GDM1 (cell line): ENCODE measurements around the gene SDK1.
"Not testable (repeated sequence)": the region's sequence is repeated elsewhere in the genome, so short reads cannot be mapped to it uniquely, and the experiment has no call there.

Experiments used
- DNase-seq: peaks from one replicate; lab custom pipeline; 2025; lab: John Stamatoyannopoulos, UW

SDK1 gene

DNA sequence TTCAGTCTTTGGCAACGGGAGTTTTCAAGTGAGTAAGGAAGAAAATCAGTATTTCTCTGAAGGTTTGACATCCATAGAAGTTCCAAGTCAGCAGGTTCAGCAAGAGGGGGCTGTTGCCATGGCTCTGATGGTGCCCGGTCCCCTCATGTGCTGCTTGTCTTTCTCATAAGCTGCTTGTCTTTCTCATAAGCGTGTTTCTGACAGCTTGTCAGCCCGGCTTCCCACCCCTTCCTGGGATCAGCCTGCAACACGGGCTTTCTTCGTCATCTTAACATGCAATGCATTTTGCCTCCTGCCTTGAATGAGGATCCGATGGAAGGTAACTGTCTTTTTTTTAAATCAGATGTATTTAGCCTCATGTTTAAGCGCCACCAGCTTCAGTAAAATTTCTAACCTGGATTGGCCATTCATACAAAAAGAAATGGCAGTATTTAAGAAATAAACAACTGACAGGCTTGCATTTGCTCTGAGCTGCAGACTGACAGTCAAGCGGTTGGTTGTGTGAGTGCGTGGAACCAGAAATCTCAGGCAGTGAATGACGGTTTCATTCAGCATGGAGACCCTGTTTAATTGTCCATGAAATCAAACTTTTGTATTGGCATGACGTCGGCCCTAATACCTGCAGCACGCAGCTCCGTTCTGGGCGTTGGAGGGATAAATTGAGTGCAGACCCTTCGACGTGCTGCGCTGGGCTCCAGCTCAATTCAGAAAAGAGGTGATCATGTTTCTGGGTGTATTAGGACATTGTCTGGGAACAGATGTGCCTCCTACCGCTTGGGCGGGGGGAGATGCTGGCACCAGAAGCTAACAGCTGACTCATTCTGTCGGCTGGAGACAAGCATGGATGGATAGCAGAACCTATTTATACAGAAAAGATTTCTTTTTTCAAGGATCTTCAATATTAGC, 926.3 kb downstream of the SDK1 start:
- no peak for DNase-seq

DNA sequence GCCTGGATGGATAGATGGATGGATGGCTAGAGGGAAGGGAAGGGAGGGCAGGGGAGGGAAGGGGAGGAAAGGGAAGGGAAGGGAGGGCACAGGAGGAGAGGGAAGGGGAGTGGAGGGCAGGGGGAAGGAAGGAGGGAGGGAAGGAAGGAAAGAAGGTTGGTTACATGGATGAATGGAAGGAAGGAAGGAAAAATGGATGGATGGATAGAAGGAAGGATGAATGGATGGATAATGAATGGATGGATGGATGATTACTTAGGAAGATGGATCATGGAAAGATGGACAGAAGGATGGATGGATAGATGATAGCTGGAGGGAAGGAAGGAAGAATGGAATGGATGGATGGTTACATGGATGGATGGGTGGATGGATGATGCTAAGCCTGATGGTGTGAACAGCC, 929.3 kb downstream of the SDK1 start:
- DNase-seq, result no peak

DNA sequence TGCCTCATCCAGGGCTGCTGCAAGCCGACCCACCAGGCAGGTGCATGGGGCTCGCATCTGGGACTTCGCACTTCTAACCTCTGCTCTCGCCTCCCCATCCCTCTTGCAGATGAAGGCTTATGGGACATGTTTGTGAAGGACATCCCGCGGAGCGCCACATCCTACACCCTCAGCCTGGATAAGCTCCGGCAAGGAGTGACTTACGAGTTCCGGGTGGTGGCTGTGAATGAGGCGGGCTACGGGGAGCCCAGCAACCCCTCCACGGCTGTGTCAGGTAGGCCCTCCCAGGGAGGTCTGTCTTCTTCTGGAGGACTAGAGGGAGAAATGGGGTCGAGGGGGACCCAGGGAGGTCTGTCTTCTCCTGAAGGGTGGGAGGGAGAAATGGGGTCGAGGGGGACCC, 932.1 kb downstream of the SDK1 start:
- DNase-seq, result no peak

DNA sequence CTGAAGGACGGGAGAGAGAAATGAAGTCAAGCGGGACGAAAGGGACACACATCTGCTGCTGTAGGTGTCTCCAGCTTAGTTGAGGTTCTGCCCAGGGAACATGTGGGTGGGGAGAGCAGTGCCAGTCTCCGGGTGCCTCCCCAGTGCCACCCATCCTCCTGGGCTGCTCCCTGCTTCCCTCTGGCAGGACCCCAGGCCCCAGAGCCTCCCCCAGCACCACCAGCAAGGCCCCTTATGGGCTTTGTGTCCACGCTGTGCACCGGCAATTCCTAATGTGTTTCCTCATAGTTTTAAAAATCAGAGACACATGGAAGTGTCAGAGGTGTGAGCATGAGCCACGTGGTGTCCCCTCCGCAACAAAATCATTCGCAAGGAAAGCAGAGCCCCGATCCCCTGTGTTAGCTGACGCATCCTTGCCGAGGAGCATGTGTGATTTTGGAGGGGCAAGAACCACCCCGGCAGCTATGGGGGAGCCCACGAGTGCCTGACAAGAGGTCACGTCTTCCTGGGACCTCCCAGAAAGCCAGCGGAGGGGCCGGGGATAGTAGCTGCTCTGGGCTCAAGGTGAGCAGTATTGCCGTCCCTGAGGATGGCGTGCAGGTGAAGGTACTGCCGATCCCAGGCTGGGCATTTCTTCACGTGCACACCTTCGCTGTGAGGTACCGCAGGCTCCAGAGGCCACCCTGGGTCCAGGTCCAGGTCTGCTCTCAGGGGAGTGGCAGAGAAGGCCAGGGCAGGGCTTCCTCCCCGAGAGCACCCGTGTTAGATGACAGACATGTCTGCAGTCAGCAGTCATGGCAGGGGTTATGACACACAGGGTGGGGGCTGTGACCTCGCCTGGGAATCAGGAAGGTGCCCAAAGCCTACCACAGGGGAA, 932.8 kb downstream of the SDK1 start:
- no peak for DNase-seq

DNA sequence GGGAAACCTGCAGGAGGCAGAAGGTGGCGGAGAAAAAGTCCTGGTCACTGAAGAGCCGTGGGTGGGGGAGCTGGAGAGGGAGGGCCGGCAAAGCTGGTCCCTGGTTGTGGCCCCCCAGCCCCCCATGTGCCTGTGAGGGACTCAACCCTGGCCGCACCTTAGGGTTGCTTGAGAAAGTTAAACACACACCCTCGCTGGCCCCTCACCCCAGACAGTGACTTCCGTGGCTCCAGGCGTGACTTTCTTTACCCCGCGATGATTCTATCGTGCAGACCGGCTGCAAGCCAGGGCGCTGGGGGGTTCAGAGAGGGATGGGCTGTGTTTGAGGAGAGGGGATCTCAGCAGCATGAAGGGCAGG, 933.4 kb downstream of the SDK1 start:
- DNase-seq, result no peak

DNA sequence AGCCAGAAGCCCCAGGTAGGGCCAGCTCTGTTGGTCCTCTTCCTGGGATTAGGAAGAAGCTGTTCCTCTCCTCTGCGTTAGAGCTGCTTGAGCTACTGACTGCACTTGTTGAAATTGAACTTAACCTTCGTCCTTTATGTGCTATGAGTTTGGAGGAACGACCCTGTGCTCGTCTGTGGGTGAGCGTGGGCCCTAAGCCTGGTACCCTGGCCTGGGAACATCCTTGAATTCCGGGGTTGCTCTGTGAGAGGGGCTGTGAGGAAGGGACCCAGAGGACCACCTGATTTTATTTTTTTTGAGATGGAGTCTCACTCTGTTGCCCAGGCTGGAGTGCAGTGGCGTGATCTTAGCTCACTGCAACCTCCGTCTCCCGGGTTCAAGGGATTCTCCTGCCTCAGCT, 933.8 kb downstream of the SDK1 start:
- no peak for DNase-seq

DNA sequence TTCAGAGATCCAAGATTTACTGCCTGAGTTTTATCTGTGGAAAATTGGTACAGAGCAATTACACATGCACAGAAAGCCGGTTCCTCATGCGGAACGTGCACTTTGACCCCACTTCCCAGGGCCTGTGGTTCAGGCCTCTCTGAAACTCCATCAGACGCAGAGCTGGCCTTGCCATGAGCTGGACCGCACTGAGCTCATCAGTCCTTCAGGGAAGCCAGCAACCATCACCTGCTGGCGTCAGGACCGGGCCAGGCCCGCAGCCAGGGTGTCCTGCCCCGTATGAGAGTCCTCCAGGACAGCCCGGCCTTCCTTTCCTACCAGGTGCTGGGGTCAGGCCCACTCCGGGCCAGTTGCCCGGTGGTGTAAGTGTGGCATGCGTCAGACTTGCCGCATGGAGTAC, 934.5 kb downstream of the SDK1 start:
- DNase-seq, result no peak

DNA sequence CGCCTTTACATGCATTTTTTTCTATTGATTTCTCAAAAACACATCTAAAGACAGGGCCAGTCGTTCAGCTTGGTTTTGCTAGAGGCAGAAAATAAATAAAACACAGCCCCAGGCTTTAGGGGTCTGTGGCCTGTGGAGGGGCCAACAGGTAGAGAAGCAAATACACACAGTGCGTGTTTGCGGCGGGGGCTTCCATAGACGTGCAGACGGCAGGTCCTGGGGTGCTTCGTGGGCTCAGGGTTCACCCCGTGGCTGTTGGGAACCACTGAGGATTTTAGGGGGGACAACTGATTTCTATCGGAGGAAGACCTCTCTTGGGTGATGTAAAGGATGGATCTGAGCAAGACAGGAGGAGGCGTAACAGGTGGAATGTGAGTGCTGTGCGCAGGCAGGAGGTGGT, 935.3 kb downstream of the SDK1 start:
- no peak for DNase-seq

DNA sequence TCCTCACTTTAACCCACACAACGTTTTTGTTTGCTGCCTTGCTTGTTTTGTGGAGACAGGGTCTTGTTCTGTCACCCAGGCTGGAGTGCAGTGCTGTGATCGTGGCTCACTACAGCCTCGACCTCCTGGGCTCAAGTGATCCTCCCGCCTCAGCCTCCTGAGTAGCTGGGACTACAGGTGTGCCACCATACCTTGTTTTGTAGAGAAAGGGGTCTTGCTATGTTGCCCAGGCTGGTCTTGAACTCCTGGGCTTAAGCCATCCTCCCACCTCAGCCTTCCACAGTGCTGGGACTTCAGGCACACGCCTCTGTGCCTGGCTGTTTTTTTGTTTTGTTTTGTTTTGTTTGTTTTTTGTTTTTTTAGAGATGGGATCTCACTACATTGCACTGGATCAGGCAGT, 935.8 kb downstream of the SDK1 start:
- DNase-seq, result not testable (repeated sequence)

DNA sequence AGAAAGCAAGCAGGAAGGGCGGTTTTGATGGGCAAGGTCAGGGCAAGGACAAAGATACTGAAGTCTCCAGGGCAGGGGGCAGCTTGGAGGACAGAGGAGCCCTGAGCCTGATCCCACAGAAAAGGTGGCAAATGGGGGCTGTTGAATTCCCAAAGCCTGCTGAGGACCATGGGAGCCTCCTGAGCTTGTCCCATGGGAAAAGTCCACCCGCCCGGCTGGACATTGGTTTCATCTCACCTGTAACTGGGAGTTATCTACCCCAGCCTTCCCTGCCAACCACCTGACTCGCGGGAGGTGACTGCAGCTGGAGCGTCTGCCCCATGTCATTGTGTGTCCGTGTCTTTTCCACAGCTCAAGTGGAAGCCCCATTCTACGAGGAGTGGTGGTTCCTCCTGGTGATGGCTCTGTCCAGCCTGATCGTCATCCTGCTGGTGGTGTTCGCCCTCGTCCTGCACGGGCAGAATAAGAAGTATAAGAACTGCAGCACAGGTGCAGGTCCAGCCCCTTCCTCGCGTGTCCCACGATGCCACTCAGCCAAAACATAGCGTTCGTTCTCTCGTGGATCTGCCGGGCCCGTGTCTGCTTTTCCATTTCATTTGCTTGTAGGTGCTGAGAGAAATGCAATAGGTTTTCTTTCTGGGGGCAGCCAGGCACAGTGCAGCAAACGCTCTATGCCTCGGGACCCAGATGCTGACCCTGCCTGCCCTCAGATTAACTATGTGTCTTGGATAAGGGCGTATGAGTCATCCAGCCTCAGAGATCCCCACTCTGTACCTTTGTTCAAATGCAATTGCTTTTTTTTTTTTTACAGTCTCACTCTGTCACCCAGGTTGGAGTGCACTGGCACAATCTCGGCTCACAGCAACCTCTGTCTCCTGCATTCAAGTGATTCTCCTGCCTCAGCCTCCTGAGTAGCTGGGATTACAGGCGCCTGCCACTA, 936.5 kb downstream of the SDK1 start:
- no peak for DNase-seq

DNA sequence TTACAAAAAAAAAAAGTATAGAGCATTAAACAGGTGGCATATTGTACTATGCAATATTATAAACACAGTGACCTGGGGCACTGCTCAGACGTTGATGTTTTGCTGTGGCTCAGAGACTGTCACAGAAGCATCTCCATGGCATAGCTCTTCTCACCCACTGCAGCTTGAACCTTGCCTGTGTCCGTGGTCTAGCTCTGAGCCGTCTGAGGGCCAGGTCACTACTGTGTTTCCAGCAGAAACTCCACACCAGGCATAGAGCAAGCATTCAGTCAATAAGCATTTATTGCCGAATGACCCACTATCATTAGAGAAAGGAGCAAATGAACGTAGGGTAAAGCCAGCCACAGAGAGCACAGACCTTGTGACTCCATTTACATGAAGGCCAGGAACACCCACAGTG, 937.8 kb downstream of the SDK1 start:
- DNase-seq, result no peak

DNA sequence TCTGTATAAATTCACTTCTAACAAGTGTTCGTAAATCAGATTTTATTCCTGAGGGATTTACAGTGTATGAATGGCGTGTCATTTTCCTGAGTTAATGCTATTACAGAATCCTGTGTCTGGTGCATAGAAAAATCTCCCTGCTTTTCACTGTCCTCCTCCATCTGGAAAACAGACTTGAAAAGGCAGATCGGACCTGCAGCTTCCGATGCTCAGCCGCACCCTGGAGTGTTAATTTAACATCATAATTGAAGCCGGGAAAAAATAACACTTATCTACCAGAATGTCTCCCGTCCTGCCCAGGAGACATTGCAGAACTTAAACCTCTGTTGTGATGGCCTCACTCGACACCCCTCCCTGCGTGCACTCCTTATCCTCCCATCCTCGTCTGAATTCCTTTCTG, 939.0 kb downstream of the SDK1 start:
- DNase-seq, result no peak

DNA sequence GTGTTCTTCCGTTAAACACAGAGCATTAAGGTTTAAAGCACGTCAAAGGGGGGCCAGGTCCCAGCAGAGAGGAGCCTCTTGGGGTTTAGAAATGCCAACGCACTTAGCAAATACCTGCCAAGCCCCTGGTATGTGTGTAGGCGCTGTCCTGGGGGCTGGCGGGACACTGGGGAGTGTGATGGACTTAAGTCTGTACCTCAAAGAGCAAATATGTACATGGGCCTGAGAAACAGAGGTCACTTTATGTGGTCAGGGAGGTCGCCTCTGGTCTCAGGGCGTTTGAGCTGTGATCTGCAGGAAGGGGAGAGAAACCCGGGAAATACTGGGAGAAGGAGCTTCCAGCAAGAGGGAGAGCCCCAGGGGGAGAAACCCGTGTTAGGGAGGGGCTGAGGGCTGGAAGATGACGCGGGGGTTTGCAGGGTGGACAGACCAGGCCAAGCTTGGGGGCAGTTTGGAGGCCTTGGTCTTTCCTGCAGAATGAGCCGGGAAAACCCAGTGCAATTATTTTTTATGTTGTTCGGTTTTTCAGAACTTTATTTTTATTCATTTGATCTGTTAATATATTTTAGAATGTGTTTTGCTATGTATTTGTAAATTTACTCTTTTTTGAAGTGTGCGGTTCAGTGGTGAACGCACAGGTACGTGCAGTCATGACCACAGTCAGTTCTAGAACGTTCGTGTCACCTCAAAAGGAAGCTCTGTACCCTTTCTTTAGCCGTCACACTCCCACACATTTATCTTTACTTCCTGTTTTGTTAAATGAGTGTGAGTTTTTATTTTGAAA, 939.7 kb downstream of the SDK1 start:
- no peak for DNase-seq

DNA sequence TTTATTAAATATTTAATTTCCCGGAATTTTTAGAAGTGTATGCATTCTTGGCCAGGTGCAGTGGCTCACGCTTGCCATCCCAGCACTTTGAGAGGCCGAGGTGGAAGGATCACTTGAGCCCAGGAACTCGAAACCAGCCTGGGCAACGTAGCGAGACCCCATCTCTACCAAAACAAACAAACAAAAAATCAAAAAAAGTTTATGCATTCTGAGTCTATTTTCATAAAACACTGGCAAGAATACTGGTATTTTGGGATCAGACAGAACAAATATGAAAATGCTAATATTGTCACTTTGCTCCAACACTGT, 940.2 kb downstream of the SDK1 start:
- DNase-seq, result no peak

DNA sequence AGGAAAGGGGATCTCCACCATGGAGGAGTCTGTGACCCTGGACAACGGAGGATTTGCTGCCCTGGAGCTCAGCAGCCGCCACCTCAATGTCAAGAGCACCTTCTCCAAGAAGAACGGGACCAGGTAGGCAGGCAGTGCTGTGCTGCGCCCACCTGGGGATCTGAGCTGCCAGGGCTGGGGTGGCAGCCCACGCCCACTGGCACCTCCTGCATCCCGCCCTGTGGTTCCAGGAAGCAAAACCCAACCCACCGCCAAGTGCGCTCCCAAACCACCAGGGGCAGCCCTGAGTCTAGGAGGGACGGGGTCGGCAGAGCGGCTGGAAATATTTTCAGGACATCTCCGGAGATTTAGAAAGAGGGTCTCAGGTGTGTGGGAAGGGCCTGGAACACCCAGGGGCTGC, 940.7 kb downstream of the SDK1 start:
- DNase-seq, result no peak

DNA sequence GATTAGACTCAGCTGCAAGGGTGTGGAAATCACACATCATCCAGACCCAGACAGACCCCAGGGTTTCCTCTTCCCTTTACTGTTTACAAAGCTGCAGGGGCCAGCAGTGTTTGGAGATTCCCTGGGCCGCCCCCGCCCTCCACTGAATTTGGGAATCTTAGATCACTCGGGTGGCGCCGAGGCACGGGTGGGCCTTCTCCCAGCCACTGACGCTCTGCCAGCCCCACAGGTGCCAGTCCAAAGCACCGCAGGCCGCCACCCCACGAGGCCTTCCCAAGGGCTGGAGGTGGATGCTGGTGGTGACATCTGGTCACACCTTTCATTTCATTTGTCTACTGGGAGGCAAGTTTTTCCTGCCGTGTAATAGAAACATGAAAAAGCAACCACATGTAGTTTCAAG, 941.7 kb downstream of the SDK1 start:
- no peak for DNase-seq

DNA sequence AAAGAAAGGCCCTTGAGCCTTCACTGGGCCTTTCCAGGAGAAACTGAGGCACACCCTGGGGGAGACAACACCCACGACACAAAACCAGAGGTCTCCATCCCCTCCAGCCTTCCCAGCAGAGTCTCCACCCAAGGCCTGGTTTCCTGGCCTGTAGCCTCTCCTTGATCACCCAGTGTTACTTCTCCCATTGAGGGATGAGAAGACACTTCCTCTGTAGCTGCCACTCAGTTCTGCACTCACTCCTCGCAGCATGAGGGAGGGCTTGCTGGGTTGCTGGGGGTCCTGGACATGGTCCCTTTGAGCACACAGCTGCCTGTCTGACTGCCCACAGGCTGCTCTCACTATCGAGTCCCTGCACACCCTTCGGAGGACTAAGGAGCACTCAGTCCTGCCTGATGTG, 943.0 kb downstream of the SDK1 start:
- DNase-seq, result no peak

DNA sequence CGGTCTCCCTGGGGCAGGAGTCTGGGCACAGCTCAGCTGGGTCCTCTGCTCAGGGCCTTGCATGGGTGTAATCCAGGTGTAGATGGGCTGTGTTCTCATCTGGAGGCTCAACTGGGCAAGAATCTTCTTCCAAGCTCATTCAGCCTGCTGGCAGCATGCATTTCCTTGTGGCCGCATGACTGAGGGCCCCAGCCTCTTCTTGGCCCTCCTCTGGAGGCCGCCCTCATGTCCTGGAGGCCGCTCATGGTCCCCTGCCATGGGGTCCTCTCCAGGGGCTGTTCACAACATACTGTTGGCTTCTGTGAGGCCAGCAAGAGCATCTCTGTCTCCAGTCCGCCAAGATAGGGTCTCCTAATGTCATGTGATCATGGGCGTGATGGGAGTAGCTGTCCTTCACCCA, 943.6 kb downstream of the SDK1 start:
- DNase-seq, result no peak

DNA sequence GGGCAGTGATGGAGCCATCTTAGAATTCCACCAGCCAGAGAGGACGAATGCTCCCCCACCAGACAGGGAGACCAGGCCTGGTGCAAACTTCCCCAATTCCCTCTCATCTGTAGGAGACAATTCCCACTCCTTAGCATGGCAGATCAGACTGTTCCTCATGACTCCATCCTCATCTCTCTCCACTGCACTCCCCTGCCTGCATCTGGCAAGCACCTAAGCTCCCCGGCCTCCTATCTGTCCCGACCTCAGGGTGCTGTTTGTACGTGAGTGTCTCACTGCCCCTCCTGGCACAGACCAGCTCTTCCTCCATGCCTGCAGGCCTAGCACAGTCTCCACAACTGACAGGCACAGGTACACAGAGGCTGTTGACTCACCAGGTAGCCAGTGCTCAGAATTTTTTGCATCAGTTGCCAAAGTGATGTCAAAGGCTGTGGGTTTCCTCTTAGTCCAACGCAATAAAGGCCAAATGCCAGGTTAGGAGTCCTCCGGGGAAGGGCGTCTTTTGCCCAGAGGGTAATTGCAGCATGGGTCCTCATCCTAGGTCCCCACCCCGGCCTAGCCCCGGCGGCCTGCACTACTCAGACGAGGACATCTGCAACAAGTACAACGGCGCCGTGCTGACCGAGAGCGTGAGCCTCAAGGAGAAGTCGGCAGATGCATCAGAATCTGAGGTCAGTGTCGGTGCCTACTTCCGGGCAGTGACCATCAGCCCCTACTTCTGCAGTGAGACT, 944.2 kb downstream of the SDK1 start:
- DNase-seq, result no peak

DNA sequence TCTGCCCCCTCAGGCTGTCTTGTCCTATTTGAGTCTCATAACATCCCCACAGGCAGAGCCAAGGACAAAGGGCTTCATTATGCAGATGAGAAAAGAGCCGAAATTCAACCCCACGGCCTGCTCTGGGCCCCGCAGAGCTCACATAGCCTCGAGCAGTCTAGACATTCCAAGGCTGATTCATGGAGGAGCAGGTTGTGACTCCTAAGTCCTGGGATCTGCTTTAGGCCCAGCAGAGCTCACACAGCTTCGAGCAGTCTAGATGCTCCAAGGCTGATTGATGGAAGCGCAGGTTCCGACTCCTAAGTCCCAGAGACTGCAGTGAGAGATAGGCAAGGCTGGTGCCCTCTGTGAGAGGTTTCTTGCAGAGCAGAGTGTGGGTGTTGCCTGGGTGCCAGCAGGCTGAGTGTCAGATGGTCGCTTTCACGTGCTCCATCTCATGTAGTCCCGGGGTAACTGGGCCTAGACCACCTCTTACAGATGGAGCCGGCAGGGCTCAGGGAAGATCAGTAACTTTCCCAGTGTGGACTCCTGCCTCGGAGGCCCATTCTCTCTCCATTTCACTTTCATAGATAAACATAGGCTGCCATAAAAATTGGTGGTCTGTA, 944.9 kb downstream of the SDK1 start:
- DNase-seq, result no peak
